CD4-positive, alpha-beta T cell treated with Interleukin-6 at 100 ng/mL for 8 hours (primary cell): Measurements from ENCODE around the gene C1orf174.
A peak's percentile ranks its signal among the peaks of the same experiment; 100 is the strongest.

Source experiments
- DNase-seq: peaks from one replicate; pipeline ENCODE4 v3.0.0-alpha.2; 2020; ENCODE audit warnings: mixed read lengths, low spot score

Gene C1orf174

DNA sequence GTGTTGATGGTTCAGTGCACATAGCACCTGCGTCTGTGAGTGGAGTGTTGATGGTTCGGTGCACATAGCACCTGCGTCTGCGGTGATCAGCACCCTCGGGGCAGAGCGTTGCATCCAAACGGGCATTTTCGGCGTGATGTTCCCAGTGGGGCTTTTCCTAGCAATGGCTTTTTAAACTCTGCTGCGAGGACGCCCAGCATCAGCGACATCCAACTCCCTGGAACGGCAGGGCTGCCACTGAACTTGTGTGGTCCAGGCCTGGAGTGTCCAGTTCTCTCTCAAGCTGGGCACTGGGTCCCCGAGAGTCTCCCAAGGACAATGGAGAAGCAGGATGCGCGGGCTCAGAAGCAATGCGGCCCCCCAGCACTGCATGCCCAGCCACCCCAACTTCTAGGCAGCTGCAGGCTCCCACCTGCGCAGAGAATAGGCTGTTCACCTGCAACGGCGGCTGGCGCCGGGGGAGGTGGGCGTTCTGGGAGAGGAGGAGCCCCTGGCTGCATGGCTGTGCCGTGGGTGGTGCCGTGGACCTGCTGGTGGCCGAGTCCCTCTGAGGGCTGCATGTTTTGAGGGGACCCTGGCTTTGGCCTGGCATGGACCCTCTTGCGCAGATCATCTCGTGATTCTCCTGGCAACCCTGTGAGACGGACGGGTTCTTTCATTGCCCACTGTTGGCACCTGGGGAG is 10.1 kb upstream of the C1orf174 start:
- DNase-seq = no peak

DNA sequence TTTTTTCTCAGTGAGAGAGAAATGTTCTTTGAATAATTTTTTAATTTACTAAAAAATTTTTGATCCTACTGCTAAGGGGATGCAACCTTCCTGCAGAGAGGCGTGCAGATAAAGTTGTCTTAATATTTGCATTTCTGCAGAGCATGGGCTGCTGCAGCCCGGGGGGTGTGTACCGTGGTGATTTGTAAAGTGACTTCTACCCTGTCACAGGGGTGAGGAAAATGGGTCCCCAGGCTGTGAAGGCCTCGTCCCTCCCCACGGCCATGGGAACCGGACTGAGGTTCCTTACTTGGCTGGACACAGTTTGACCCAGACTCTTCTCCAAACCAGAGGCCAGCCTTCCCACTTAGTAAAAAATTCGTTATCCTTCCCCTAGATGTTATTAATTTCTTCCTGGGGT is 9.5 kb upstream of the C1orf174 start:
- DNase-seq = no peak

DNA sequence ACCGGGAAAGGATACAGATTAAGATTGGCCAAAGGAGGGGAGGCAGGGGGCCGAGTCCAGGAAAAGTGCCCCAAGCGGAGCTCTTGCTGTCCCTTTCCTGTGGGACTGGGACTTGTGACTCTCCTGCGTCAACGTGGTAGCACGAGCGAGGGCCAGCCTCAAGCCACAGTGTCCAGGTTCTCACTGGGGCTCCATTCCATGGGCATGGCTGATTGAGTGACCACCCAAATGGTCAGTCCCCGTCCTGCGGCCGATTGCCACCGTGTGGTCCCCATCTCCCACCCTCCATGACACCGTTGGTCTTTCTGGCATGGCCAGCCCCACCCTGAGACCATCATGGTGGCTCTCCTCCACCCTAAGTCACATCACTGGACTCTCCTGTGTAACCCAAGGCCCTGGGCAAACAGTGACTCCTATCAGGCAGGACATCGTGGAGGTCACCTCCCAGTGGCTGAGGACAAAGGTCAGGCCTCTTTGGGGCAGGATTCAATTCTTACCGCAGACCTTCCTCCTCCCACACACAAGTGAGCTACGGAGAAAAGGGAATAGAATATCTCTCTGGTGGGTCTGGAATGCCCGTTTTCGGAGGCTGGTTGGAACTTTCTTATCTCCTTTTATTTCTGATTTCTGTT is 8.9 kb upstream of the C1orf174 start:
- no peak for DNase-seq

DNA sequence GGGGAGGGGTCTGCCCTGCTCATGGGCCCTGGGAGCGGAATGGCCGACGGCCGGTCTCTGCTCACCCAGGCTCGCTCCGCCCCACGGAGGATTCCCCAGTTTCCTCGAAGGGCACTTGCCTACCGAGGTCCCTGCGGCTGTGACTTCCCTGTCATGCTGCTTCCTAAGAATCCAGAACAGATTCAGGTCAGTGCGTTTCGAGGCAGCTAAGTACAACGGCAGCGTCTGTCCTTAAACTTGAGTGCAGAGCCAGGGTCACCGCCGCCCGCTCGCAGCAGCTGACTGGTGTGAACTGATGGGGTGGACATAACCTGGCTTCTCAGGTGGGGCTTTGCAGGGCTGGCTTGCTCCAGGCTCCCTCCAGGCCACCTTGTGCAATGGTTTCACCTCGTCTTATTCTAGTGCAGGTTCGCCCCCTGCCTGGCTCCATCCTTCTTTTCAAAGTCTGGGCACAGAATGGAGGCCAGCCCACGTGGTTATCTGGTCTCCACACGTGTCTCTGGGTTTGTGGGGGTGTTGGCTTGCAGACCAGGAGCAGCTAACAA is 7.6 kb upstream of the C1orf174 start:
- no peak for DNase-seq

DNA sequence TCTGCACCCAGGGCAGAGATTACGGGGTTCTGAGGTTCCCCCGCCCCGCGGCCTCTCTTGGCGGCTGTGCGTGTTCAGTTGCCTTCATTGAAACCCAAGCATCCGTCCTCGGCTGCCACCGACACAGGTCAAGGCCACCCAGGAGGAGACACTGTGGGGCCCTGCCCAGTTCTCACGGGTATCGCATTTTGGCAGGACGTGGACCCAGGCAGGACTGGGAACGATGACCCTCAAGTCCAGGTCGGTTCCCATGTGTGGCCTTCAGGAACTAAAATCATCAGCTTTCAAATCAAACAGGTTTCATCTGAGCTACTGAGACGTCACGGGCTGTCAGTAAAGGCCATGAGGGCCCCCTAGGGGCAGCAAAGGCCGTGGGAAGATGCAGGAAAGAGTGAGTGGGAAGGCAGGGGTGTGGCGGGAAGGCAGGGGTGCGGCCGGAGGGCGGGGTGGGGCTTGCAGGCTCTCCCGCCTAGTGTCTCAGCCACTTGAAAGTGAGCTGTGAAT is 7.0 kb upstream of the C1orf174 start:
- DNase-seq = peak; percentile 18

DNA sequence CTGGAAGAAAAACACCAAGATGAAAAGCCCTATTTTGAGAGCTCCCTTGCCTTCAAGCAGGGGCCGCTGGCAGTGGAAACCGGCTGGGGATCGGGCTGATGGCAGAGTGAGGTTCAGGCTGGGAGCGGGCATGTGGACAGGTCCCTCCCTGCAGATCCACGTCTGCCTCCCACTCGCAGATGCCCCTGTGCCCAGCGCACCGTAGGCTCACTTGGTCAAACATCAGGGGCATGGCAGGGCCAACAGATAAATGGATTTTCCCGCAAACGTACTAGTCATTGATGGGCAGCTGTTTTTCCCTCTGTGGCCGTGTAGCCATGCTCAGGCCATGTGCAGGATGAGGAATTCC is 6.6 kb upstream of the C1orf174 start:
- DNase-seq = no peak

DNA sequence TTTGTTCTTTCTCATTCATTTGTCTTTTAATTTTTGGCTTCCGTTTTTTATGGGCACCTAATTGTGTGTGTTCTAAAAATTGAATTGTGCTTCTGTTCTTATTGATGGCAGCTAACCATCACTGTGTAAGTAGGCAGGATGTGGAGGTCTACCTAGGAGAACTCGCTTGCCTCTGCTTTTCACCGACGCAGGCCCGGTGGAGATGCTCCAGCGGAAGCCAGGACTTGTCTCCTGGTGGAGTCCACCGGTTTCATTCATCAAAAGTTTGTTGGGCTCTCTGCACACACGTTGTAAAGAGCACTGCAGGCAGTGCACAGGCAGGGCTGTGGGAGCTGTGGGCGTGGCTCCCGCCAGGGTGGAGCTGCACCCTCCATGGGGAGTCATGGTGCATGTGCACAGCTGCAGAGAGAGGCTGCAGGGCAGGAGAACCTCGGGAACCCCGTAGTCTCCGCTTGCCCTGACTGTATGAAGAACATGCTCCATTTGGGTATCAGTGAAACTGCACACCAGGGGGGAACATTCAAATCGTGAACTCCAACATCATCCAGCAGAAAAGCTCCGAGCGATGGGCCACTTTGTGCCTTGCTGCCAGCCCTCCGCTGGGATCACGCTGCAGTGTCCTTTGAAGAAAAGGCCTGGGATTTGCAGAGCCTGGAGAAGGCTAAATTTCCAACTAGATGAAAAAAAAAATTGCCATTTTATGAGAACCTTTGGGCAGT is 6.0 kb upstream of the C1orf174 start:
- DNase-seq = no peak

DNA sequence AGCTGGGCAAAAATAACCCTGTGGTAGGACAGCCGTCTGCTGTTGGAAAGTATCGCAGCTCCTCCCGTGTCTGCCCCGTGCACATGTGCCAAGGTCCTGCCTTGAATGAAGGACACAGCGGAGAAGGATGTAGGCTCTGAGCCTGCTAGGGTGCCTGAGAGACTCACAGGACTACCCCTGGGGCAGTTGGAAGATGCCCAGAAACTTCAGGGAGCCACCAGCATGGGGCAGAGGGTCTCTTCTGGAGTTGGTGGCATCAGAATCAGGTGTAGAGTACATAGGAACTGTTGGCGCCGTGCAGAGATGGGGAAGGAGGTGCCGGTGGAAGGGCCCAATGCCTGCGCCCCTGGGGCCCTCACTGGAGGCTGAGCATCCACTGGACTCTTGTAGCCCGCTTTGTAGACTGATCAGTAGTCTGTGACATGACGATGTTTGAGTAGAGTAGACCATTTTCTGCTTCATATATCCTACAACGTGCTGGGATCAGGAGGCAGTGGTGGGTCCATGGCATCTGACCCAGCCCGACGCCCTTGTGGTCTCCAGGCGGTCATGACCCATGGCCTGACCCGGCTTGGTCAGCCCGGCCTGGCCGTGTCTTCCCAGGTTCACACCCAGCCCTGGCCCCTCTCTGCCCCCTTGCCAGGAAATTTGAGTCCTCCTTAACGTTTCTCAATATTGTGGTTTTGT is 5.3 kb upstream of the C1orf174 start:
- DNase-seq = no peak

DNA sequence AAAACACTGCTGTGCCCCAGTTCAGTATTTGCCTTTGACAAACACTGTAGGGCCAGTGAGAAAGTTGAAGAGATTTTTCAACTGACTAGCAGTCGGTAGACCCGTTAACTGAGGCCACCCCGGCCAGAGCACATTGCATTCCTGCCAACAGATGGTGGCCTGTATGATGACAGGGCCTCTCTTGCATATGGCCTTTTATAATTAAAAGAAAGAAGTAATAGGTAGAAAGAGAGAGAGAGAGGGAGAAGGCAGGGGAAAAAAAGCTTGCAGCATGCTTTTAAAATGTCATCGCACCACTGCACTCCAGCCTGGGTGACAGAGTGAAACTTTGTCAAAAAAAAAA is 4.7 kb upstream of the C1orf174 start:
- DNase-seq = no peak

DNA sequence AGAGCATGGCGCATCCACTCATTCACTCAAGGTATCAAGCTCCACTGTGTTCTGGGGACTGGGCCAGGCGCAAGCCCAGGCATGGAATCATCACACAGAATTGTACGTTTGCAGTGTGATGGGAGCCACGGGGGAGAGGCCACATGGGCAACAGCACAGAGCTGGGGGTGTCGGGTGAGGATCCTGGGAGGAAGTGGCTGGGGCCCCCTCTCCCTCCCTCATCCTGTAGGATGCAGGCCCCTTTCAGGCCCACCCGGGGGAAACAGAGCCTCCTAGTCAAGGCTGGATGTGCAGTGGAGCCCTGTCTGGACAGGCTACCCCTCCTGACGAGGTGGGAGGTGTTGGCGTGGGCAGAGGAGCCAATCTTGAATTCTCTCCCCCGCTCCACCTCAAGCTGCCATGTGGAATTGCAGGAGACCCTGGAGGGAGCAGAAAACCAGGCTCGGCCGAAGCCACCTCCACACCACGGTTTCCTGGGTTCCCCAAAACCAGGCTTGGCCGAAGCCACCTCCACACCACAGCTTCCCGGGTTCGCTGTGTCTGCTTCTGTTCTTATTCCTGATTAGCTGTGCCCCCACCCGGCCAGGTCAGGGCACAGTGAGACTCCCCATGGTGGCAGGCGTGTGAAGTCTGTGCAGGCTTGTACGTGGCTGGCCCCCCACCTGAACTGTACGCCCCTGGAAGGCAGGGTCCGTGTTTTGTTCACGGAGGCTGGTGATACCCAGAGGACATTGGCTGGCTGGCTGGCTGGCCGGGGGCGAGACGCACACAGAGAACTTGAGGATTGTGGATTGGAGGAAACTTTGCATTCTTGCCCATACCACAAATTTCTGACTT is 4.2 kb upstream of the C1orf174 start:
- DNase-seq = no peak

DNA sequence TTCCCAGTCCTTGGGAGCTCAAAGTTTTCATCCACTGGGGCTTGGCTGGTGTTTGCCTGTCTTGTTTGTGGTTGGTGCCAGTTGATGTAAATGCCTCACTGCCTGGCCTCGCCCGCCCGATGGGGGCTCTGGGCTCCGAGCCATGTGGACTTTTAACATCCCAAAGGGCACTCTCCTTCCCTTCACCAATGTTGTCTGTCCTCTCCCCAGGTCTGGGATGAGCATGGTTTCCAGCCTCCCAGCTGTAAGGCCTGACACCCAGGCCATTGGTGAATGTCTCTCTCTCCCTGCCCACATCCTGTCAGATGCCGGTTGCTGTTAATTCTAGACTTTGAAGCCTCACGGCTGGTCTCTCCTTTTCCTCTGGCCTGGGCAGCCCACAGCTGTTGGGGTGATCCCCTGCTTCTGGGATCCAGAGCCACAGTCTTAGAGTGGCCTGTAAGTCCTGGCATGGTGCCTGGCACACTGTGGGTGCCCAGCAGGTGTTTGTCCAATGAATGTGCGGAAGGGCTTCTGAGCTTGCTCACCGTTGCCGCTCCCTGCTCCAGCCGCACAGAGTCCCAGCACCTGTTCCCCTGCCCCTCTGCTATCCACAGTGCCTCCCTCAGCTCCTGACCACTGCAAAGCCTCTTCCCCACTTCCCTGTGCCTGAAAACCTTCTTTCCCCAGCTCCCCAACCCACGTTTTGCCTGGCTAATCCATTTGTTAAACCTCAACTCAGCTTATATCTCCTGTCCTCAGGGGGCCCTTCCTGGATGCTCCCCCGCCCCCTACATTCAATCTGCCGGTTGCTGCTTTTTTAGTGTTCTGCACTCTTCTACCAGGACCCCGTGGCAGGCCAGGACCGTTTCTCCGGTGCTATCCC is 3.3 kb upstream of the C1orf174 start:
- peak; percentile 26 for DNase-seq

DNA sequence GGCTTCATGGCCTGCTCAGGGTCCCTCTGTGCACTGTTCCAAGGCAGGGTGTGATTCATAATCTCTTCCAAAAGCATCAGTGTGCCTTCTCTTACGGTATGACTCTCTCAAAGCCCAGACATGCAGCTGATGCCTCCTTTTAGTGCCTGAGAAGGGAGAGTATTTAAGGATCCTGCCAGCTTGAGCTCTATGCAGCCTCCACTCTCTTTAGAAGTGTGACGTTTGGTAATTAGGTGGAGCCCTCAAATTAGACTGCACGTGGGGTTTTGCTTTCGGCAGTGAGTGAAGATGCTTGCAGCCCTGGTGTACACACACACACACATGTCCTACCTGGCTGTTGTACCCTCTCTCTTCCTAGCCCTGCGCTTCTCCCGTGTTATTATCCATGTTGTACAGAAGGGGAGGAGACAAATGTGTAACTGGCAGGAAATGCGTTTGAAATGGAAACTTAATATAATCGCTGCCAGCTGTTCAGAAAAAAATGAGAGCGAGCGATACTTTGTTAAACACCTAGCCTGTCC is 2.6 kb upstream of the C1orf174 start:
- DNase-seq = peak; percentile 26

DNA sequence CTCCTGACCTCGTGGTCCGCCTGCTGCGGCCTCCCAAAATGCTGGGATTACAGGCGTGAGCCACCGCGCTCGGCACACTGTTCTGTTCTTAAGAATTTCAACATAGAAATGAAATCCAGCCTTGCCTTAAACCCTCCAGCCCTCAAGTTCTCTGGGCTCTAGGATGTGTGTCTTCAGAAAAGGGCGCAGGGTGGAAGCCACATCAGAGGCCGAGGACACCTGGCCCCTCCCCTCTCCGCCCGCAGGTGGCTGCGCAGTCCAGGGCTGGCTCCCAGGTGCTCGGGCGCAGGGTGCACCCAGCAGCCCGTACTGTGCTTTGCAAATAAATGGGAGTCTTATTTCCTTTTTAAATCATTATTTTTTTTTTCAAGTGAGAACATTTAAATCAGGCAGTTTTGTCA is 2.0 kb upstream of the C1orf174 start:
- peak; percentile 44 for DNase-seq

DNA sequence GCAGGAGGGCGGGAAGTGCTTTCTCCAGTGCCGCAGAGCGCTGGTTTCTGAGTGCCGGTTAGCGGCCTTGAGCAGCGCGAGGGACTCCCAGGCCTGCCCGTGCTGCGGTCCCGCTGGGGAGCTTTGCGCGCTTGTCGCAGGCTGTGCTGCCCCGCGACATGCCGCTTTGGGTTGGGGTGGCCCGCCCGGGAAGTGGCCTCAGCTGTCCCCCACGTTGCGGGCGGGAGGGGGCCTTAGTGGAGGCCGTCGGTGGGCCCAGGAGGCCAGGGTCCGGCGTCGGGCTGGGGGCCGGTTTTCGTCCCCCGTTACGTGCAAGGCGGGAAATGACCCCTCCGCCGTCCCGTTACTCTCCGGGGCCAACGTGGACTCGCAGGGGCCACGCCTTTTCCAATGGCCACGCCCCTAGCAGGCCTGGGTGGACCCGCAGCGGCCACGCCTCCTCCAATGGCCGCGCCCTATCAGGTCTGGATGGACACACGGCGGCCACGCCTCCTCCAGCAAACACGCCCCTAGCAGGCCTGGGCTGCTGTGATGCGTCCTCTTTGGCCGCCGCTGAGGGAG is 977 bp upstream of the C1orf174 start:
- DNase-seq = peak; percentile 85

DNA sequence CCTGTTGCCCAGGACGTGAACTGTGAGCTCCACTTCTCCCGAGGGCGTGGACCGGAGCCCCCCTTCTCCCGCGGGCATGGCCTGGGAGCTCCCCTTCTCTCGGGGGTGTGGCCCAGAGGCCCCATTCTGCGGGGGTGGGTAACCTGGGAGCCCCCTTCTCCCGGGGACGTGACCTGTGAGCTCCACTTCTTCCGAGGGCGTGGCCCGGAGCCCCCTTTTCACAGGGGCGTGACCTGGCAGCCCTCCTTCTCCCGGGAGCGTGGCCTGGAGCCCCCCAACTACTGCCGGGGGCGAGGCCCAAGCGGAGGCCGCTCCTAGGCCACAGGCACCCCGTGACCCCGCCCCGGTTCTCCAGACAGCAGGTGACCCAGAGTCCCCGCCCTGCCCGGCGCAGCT is 320 bp downstream of the C1orf174 start:
- no peak for DNase-seq

DNA sequence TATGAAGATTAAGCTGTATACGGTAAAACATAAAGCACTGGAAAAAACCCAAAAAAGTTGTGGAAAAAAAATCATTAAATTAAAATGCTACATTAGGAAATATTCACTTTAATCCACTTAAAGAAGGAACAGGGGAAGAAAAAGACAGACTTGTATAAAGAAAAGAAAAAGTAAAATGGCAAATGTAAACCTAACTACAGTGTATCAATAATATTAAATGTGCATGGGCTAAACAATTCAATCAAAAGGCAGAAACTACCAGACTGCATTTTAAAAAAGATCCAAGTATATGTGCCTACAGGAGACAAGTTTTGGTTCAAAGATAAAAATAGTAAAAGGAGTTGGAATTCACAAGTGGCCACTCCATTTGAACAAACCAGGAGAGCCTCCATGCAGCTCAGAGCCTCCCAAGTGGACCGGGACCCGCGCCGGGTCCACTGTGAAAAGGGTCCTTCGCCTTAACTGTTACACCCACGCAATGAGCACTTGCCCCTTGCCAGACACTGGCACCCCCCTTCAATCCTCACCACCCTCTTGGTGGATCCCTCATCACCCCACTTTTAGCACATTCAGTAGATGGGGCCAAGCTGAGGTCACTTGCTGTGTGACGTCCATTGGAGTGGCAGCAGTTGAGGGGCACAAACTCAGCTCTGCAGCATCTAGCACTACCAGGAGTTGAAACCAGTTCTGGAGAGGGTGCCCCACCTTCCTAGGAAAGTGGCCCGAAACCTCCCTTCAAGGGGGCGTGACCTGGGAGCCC is 898 bp downstream of the C1orf174 start:
- no peak for DNase-seq

DNA sequence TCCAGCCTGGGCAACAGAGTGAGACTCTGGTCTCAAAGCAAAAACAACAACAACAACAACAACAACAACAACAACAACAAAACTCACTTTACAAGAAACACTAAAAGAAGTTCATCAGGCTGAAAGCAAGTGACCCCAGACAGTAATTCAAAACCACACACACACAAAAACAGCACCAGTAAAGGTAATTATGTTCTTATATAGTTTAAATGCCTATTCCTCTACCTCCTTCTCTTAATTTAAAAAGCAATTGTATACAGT is 1.7 kb downstream of the C1orf174 start:
- no peak for DNase-seq

DNA sequence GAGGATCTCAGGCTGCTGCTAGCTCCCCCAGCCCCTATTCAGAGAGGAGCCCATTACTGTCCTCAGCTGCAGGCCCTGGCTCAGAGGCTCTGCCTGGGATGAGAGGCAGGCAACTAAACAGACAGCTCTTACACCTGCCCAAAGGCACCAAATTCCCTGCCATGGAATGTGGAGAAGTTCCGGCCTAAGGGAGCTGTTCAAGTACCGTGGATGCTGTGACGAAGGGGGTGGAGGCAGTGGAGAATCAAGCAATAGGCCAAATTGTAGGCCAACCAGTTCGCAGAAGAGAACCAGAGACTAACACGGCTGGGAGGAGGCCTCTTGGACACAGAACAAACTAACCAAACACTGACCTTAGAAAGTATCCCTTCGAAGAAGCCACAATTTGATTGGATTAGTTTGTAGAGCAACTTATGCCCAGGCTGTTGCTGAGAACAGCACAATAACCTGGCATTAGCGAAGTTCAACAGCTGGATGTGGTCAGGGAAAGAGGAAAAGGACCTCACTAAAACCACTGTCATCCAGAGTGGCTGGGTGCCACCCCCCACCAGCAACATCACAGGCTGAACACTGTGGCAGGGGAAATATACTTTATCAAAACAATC is 3.6 kb downstream of the C1orf174 start:
- no peak for DNase-seq

DNA sequence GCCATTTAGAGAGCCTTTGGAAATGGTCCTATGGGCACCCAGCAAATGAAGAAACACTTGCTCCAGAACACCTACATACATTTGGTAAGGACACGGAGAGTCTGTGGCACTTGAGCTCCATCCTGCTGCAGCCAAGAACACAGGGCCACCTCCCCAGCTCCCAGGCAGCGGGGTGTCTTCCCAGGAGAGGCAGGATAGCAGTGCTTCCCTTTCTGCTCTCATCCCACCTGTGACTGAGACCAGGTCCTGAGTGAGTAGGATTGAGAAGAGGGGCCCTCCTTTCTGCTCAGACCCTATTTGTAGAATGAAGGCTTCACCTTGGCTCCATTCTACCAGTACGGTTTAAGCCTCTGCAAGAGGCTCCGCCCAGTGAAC is 4.1 kb downstream of the C1orf174 start:
- DNase-seq = no peak
